Rectal smooth muscle tissue (tissue), 1 donor: ENCODE data around the gene PACSIN2.

Experiments
- H3K27ac ChIP-seq: one replicate; pipeline ENCODE4 v1.7.0; 2013; ENCODE audit warnings: low read depth, low read length, inconsistent platforms
- H3K27me3 ChIP-seq: one replicate; pipeline ENCODE4 v1.7.0; 2013; ENCODE audit warnings: low read length; ENCODE audit not compliant: control insufficient read depth, insufficient read depth
- H3K36me3 ChIP-seq: one replicate; pipeline ENCODE4 v1.7.0; 2013; ENCODE audit warnings: low read length; ENCODE audit not compliant: control insufficient read depth, insufficient read depth
- H3K4me1 ChIP-seq: one replicate; pipeline ENCODE4 v1.7.0; 2013; ENCODE audit warnings: low read length; ENCODE audit not compliant: control insufficient read depth, insufficient read depth
- H3K4me3 ChIP-seq: one replicate; pipeline ENCODE4 v1.7.0; 2013; ENCODE audit warnings: low read length
- H3K9ac ChIP-seq: one replicate; pipeline ENCODE4 v1.7.0; 2013; ENCODE audit warnings: low read length

PACSIN2 gene, protein sequence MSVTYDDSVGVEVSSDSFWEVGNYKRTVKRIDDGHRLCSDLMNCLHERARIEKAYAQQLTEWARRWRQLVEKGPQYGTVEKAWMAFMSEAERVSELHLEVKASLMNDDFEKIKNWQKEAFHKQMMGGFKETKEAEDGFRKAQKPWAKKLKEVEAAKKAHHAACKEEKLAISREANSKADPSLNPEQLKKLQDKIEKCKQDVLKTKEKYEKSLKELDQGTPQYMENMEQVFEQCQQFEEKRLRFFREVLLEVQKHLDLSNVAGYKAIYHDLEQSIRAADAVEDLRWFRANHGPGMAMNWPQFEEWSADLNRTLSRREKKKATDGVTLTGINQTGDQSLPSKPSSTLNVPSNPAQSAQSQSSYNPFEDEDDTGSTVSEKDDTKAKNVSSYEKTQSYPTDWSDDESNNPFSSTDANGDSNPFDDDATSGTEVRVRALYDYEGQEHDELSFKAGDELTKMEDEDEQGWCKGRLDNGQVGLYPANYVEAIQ

DNA sequence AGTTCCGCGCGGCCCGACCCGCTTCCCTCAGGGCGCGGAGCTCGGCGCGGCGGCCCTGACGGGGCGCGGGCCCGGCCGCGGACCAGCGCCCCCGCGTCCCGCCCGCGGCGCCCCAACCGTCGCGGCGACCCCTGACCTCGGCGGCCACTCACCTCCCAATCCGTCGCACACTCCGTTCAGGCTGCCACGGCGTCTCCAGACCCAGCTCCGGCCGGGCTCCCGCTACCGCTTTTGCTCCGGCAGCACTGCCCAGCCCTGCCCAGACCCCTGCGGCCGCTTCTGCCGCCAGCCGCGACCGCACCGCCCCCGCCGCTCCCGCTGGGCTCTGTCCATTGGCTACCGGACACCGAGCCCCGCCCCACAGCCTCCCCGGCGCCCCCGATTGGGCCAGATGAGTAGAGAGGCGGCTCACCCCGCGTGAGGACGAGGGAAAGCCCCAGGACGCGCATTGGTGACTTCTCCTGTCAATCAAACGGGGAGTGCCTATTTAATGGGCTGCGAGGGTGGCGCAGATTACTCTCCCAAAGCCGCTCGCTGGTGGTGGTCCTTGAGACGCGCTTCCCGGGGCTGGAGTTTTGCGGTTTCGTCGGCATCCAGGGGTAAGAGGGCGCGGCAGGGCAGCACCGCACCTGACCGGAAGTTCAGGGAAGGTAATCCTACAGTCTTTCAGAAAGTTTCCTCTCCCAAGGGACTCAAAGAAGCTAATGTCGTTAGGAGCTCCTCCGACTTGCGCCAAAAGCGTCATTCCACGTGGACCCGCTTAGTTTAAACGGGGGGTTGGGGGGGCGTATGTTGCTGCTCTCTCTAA is at the start of gene PACSIN2:
Gene PACSIN2, minus strand, starts transcription at position 281 of the 808 bp plus-strand sequence. CDS start 103,069 bp downstream, outside the sequence.
- H3K27ac ChIP-seq: peak within 1 kb of the TSS; percentile 77
- peaks cover 6% of the 10 kb centered on the region for H3K4me1 ChIP-seq
- H3K4me3 ChIP-seq: peak within 1 kb of the TSS; percentile 96
- H3K9ac ChIP-seq: peak within 1 kb of the TSS; percentile 86
- no peaks in the 10 kb centered on the region for H3K27me3 ChIP-seq
- H3K36me3 ChIP-seq: no peaks in the 10 kb centered on the region

DNA sequence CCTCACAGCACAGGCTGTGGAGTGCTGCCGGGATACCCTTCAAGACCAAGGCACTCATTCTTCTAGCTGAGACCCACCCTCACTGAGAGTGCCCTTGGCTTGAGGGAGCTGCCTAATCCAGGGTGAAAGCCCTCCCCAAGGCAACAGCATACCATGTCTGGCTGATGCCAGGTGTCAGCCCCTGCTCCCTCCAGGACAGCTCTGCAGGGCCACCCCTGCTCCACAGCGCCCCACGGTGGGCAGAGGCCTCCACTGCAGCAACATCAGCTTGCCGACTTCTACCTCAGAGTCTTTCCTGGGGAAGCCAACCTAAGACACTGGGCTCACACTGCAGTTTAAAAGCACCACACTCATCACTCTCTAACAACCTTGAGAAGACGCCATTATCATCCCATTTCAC is 45.2 kb upstream of the PACSIN2 start:
- Histone ChIP-seq H3K36me3 (peaks cover 5% of the 10 kb centered on the region), H3K4me1 (no peaks in the 10 kb centered on the region), H3K9ac (no peak overlapping the region), H3K27me3 (no peaks in the 10 kb centered on the region), H3K27ac (no peak overlapping the region), H3K4me3 (no peak overlapping the region)

DNA sequence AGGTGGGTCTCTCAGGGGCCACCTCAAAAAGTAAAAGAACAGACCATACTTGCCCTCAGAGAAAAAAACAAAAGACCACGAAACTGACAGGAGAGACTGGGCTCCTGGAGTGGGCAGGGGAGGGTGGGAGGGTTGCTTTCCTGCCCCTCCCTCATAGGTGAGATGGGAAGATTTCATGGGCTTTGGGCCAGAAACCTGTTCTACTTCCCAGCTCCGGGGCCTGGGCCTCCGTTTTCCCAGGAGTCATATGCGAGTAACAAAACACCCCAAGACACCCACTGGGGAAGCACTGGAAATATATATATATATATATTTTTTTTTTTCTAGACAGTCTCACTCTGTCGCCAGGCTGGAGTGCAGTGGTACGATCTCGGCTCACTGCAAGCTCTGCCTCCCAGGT is 42.7 kb upstream of the PACSIN2 start:
- Histone ChIP-seq H3K27ac (no peak overlapping the region), H3K4me3 (no peak overlapping the region), H3K9ac (no peak overlapping the region), H3K27me3 (no peaks in the 10 kb centered on the region), H3K36me3 (peaks cover 5% of the 10 kb centered on the region), H3K4me1 (no peaks in the 10 kb centered on the region)

DNA sequence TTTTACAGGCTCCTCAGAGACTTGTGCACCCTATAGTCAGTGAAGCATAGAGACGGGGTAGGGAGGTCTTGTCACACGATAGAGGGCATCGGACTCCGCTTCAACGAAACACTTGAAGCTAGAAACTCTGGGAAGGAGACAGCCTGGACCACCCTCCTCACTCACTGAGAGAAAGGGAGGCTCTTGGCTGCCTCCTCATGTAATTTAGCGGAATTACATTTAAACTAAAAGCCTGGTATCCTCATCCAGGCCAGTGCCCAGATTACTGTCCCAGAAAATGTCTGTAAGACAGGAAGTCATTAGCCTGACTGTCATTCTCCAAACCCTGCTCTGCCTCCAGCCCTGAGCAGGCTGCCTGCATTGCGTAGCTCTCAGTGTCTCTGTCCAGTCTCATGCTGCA is 38.2 kb upstream of the PACSIN2 start:
- peaks cover 2% of the 10 kb centered on the region for H3K36me3 ChIP-seq
- H3K27me3 ChIP-seq: no peaks in the 10 kb centered on the region
- no peak overlapping the region for H3K27ac ChIP-seq
- H3K4me1 ChIP-seq: no peaks in the 10 kb centered on the region
- H3K9ac ChIP-seq: no peak overlapping the region
- H3K4me3 ChIP-seq: no peak overlapping the region

DNA sequence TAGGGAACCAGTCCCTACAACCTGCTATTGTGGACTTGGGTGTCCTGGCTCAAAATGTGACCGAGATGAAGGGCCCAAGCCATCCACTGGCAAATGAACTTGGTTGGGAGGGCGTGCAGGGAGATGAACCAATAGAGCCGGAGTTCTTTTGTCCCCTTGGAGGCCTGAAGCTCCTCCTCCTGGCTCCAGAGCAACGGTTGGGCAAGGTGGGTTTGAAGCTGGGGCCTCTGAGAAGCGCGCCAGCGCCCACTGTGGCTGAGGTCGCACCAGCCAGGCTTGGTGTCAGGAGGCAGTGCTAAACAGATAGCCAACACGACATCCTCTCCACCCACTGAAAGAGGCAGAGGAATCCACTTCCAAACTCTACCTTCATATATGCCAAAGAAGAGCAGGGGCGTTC is 36.0 kb upstream of the PACSIN2 start:
- no peaks in the 10 kb centered on the region for H3K4me1 ChIP-seq
- H3K27me3 ChIP-seq: no peaks in the 10 kb centered on the region
- H3K36me3 ChIP-seq: peaks cover 5% of the 10 kb centered on the region
- H3K27ac ChIP-seq: no peak overlapping the region
- H3K4me3 ChIP-seq: no peak overlapping the region
- no peak overlapping the region for H3K9ac ChIP-seq

DNA sequence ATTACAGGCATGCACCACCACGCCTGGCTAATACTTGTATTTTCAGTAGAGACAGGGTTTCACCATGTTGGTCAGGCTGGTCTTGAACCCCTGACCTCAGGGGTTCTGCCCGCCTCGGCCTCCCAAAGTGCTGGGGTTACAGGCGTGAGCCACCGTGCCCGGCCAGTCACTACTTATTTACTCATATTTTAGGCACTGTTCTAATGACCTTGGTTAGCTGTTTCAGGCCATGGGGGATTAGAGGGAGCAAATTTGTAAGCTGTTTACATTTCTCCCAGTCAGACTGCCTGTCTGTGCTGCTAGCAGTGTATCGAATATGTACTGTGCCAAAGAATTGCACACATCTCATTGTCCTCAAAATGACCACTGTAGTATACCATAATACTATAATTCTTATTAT is 32.7 kb upstream of the PACSIN2 start:
- H3K4me3 ChIP-seq: no peak overlapping the region
- no peaks in the 10 kb centered on the region for H3K27me3 ChIP-seq
- H3K36me3 ChIP-seq: peaks cover 5% of the 10 kb centered on the region
- H3K4me1 ChIP-seq: no peaks in the 10 kb centered on the region
- H3K27ac ChIP-seq: no peak overlapping the region
- no peak overlapping the region for H3K9ac ChIP-seq

DNA sequence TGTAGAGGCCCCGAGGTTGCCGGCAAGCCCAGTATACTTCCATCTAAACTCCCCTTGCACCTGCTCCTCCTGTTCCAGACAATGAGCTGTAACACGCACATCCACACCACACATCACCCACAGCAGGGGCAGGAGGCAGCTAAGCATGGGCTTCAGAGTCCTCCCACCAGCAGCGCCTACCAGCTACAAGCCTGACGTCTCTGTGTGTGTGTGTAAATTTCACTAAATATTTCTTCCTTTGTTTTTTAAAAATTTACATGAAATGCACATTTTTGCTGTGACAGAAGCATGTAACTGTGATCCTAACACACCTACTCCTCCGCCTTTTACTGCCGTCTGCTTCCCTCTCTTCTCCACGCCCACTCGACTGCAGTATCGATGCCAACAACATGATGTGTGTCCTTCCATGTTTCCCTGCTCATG is 29.4 kb upstream of the PACSIN2 start:
- H3K27me3 ChIP-seq: no peaks in the 10 kb centered on the region
- H3K27ac ChIP-seq: no peak overlapping the region
- H3K9ac ChIP-seq: no peak overlapping the region
- peaks cover 3% of the 10 kb centered on the region for H3K36me3 ChIP-seq
- no peaks in the 10 kb centered on the region for H3K4me1 ChIP-seq
- H3K4me3 ChIP-seq: no peak overlapping the region

DNA sequence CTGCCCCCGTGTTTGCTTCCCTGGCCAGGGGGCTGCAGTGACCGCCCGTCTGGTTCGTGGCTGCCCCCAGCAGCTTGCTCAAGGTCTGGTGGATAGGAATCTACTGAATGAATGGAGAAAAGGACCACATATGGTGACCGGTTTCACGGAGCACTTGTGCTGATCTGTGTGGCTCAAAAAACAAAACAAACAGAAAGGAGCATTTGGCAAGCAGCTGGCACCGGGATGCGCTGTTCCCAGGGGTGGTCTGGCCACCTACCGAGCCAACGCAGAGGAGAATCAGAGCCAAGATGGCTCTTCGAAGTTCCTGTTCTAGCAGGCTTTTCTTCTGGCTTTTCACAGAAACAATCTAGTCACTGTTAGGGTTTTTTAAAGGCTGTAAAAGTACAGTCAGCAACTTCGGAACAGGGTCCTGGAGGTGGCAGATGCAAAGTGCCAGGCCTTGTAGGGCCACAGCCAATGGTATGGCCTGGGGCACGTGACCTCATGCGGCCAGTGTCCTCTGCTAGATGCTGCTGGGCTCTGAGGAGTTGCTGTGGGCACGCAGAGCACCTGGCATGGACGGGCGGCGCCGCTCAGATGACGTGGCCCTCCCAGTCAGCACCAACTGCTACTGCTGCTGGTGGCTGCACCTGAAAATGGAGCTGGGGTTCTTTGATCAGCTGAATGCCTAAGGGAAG is 27.3 kb upstream of the PACSIN2 start:
- no peaks in the 10 kb centered on the region for H3K27me3 ChIP-seq
- H3K27ac ChIP-seq: no peak overlapping the region
- peaks cover 3% of the 10 kb centered on the region for H3K36me3 ChIP-seq
- no peaks in the 10 kb centered on the region for H3K4me1 ChIP-seq
- no peak overlapping the region for H3K4me3 ChIP-seq
- no peak overlapping the region for H3K9ac ChIP-seq

DNA sequence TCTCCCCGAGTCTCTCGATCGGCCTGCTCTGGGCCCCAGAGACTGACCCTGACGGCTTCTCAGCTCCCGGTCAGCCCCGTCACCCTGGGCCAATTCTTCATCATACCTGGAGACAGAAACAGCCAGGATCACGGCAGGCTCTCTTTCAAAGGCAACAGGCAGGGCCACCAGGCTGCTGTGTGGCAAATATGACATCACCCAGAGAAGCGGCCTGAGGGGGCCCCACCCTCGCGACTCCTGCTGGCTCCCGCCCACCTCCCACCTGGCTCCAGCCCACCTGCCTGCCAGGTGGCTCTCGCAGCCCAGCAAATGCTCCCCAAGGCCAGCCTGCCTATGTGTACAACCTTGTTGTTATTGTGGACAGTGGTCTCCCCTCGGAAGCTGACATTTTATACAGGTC is 24.9 kb upstream of the PACSIN2 start:
- no peak overlapping the region for H3K9ac ChIP-seq
- no peaks in the 10 kb centered on the region for H3K36me3 ChIP-seq
- H3K4me3 ChIP-seq: no peak overlapping the region
- H3K4me1 ChIP-seq: no peaks in the 10 kb centered on the region
- H3K27me3 ChIP-seq: no peaks in the 10 kb centered on the region
- H3K27ac ChIP-seq: no peak overlapping the region

DNA sequence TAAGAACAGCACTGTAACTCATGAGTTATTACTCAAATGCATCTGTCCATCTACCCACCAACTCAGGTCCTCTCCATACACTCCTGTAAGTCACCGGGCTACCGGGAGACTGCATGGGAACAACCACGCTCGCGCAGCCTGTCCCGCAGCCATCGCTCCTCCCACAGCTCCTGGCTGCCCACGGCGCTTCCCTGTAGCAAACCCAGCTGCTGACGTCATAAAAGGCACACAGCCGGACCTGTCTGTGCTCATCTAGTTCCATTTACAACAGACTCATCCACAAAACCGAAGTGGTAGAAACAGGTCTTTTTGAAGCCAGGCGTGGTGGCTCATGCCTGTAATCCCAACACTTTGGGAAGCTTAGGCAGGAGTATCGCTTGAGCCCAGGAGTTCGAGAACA is 23.4 kb upstream of the PACSIN2 start:
- H3K27me3 ChIP-seq: no peaks in the 10 kb centered on the region
- no peak overlapping the region for H3K4me3 ChIP-seq
- no peak overlapping the region for H3K9ac ChIP-seq
- H3K36me3 ChIP-seq: no peaks in the 10 kb centered on the region
- no peaks in the 10 kb centered on the region for H3K4me1 ChIP-seq
- H3K27ac ChIP-seq: no peak overlapping the region

DNA sequence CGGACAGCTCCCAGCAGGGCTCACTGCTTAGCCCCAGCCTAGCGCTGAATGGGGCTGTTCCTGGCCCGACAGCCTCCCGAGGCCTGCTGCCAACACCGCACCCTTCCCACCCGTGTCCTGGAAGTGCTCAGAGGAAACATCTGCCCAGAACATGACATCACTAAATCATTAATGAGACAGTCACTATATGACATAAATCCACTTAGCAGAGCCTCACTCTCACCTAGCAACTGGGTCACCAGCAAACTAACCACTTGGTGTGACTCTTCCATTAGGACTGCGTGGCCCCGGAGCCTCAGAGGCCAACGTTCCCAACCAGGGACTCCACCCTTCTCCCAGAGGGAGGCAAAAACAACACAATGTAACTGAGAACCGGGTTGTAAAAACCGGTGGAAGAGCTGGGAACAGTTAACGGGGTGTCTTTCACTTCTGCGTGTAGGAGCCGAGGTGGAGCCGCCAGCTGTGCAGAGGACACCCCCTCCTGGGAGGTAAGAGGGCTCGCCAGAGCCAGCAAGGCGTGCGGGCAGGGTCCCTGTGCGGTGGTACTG is 21.4 kb upstream of the PACSIN2 start:
- no peak overlapping the region for H3K27ac ChIP-seq
- H3K9ac ChIP-seq: no peak overlapping the region
- no peak overlapping the region for H3K4me3 ChIP-seq
- no peaks in the 10 kb centered on the region for H3K4me1 ChIP-seq
- no peaks in the 10 kb centered on the region for H3K27me3 ChIP-seq
- H3K36me3 ChIP-seq: no peaks in the 10 kb centered on the region

DNA sequence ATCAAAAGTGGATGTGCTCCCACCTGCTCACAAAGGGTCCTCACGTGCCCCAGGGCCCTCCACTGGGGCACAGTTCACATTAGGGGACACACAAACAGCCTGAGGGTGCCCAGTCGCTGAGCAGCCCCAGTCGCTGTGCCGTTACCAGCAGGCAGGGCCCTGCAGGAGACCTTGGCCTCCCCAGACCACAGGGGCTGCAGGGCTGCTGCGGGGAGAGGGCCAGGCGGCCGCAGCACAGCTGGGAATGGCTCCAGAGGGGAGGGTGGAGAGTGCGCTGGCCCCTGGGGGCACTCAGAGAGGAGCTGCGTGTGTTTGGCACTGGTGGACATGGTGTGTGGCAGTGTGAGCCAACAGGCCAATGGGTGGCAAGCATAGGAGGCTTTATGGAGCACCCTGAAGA is 20.3 kb upstream of the PACSIN2 start:
- no peak overlapping the region for H3K9ac ChIP-seq
- H3K4me3 ChIP-seq: no peak overlapping the region
- no peaks in the 10 kb centered on the region for H3K27me3 ChIP-seq
- H3K36me3 ChIP-seq: no peaks in the 10 kb centered on the region
- H3K4me1 ChIP-seq: no peaks in the 10 kb centered on the region
- H3K27ac ChIP-seq: no peak overlapping the region
